Colon (tissue), 2 donors: ENCODE results near the gene DBP.

Source experiments
- FAIRE-seq: peaks from 2 replicates; lab custom pipeline; 2012; peaks lifted over from hg19 to GRCh38; lab: Jason Lieb, UNC
- donor health status: control.
- donor health status: control.

The DBP gene

GRCh38 chr19:48609571-48610108 lies 27.5 kb downstream of the DBP start:
- FAIRE-seq = no peak

GRCh38 chr19:48608798-48609263 lies 28.3 kb downstream of the DBP start:
- FAIRE-seq = no peak

GRCh38 chr19:48607359-48607755 lies 29.8 kb downstream of the DBP start:
- no peak for FAIRE-seq

GRCh38 chr19:48606463-48607358 lies 30.5 kb downstream of the DBP start, which contains the start of gene SPACA4:
Gene SPACA4 (plus strand): TSS chr19:48606742. CDS start chr19:48606979, 237 bp downstream.
- no peak for FAIRE-seq

GRCh38 chr19:48603850-48604249 lies 33.3 kb downstream of the DBP start:
- no peak for FAIRE-seq

- no peak for FAIRE-seq
These were observed 33.7 kb downstream of the DBP start for GRCh38 chr19:48603449-48603848.

GRCh38 chr19:48603001-48603400 lies 34.2 kb downstream of the DBP start:
- FAIRE-seq = no peak

- FAIRE-seq = no peak
These were observed 36.3 kb downstream of the DBP start for GRCh38 chr19:48600679-48601417.

GRCh38 chr19:48598996-48599700 lies 38.0 kb downstream of the DBP start:
- FAIRE-seq = no peak

- FAIRE-seq = no peak
These were observed 40.3 kb downstream of the DBP start for GRCh38 chr19:48596679-48597465.

- no peak for FAIRE-seq
These were observed 40.9 kb downstream of the DBP start for GRCh38 chr19:48596237-48596636.

GRCh38 chr19:48595833-48596232 lies 41.3 kb downstream of the DBP start:
- no peak for FAIRE-seq

- no peak for FAIRE-seq
These were observed 42.0 kb downstream of the DBP start for GRCh38 chr19:48595171-48595570.

GRCh38 chr19:48591021-48591420 lies 46.2 kb downstream of the DBP start:
- no peak for FAIRE-seq

- FAIRE-seq = no peak
These were observed 48.3 kb downstream of the DBP start for GRCh38 chr19:48588670-48589401.

- no peak for FAIRE-seq
These were observed 49.8 kb downstream of the DBP start for GRCh38 chr19:48587387-48587786.

GRCh38 chr19:48582168-48582567 lies 55.0 kb downstream of the DBP start:
- FAIRE-seq = no peak
